GM23338 (cell line): Measurements from ENCODE around the gene ETV6. TPM values are rescaled to one million over a fixed set of nuclear protein-coding genes. Genes with fewer than 3 reads are reported as not detected.
A peak's percentile ranks its signal among the peaks of the same experiment; 100 is the strongest.

Source experiments
- ATAC-seq: fragments of 200-7000 bp; cut with Tn5 transposase; 3 replicates; pipeline ENCODE4 v1.9.1; 2020
- DNase-seq: peaks from one replicate; pipeline ENCODE4 v3.0.0-alpha.2; 2015; ENCODE audit warnings: low spot score
- H2AFZ ChIP-seq: fragments of 200-600 bp; sonication (generic); 2 replicates; pipeline ENCODE4 v1.8.0; 2016; ENCODE audit warnings: antibody characterized with exemption, mild to moderate bottlenecking, moderate library complexity
- H3F3A ChIP-seq: fragments of 200-600 bp; sonication (generic); replicated peaks from 2 replicates; pipeline ENCODE4 v1.8.0; 2017; ENCODE audit warnings: antibody characterized with exemption, mixed run types, low read depth
- H3K27ac ChIP-seq: fragments of 200-600 bp; sonication (generic); 2 replicates; pipeline ENCODE4 v1.6.1; 2016; ENCODE audit warnings: low read depth
- H3K27me3 ChIP-seq: fragments of 200-600 bp; sonication (generic); 2 replicates; pipeline ENCODE4 v1.8.0; 2016; ENCODE audit warnings: mild to moderate bottlenecking, mixed run types, moderate library complexity; ENCODE audit not compliant: insufficient read depth
- H3K36me3 ChIP-seq: fragments of 200-600 bp; sonication (generic); 2 replicates; pipeline ENCODE4 v1.8.0; 2016; ENCODE audit warnings: mild to moderate bottlenecking; ENCODE audit not compliant: insufficient read depth
- H3K4me1 ChIP-seq: fragments of 200-600 bp; sonication (generic); 2 replicates; pipeline ENCODE4 v1.8.0; 2016; ENCODE audit warnings: mild to moderate bottlenecking, moderate library complexity; ENCODE audit not compliant: insufficient read depth
- H3K4me2 ChIP-seq: fragments of 200-600 bp; sonication (generic); 2 replicates; pipeline ENCODE4 v1.7.1; 2017; ENCODE audit warnings: mixed run types
- H3K4me3 ChIP-seq: fragments of 200-600 bp; sonication (generic); 2 replicates; pipeline ENCODE4 v1.6.1; 2016; ENCODE audit warnings: mixed run types
- H3K79me2 ChIP-seq: fragments of 200-600 bp; sonication (generic); replicated peaks from 2 replicates; pipeline ENCODE4 v1.8.0; 2017; ENCODE audit warnings: mild to moderate bottlenecking; ENCODE audit not compliant: insufficient read depth
- H3K9me2 ChIP-seq: fragments of 200-600 bp; sonication (generic); 2 replicates; pipeline ENCODE4 v1.8.0; 2017; ENCODE audit not compliant: insufficient read depth
- H4K20me1 ChIP-seq: fragments of 200-600 bp; sonication (generic); replicated peaks from 2 replicates; pipeline ENCODE4 v1.8.0; 2017; ENCODE audit warnings: mild to moderate bottlenecking; ENCODE audit not compliant: insufficient read depth
- H3K27ac Mint-ChIP-seq: 2 replicates; pipeline ENCODE4 v1.8.0; 2020; ENCODE audit warnings: inconsistent platforms, mild to moderate bottlenecking, moderate library complexity, mixed read lengths
- H3K27me3 Mint-ChIP-seq: 3 replicates; pipeline ENCODE4 v1.8.0; 2022; ENCODE audit warnings: low read depth, mild to moderate bottlenecking, moderate library complexity, mixed read lengths, inconsistent platforms; ENCODE audit not compliant: insufficient read depth, poor library complexity
- H3K36me3 Mint-ChIP-seq: 3 replicates; pipeline ENCODE4 v1.8.0; 2021; ENCODE audit warnings: low read depth, mild to moderate bottlenecking, inconsistent platforms, moderate library complexity, mixed read lengths
- H3K4me1 Mint-ChIP-seq: 3 replicates; pipeline ENCODE4 v1.8.0; 2020; ENCODE audit warnings: mild to moderate bottlenecking, inconsistent platforms, mixed read lengths
- H3K4me3 Mint-ChIP-seq: 3 replicates; pipeline ENCODE4 v1.8.0; 2021; ENCODE audit warnings: moderate library complexity, mild to moderate bottlenecking, inconsistent platforms, mixed read lengths
- H3K9me3 Mint-ChIP-seq: 3 replicates; pipeline ENCODE4 v1.8.0; 2020; ENCODE audit warnings: moderate library complexity, mild to moderate bottlenecking, inconsistent platforms, mixed read lengths
- CREB1 ChIP-seq: fragments of 250-450 bp; sonication (Bioruptor Pico); IDR thresholded peaks from 2 replicates; pipeline ENCODE4 v1.5.0; 2020; ENCODE audit warnings: low read depth, mild to moderate bottlenecking, moderate library complexity
- CTCF ChIP-seq, 2 experiments: fragments of 200-600 bp in 1 of 2; sonication (generic) in 1 of 2; conservative IDR thresholded peaks; 2 replicates each; pipeline versions ENCODE4 v1.5.1 to v1.6.1; 2016 to 2017; ENCODE audit warnings: antibody characterized with exemption in 2 of 2, low read depth in 2 of 2, mild to moderate bottlenecking in 2 of 2, moderate library complexity in 1 of 2
- EZH2 ChIP-seq: fragments of 200-600 bp; sonication (generic); IDR thresholded peaks from one replicate; pipeline ENCODE4 v1.8.0; 2017; ENCODE audit warnings: antibody characterized with exemption, mild to moderate bottlenecking, low read depth; ENCODE audit not compliant: unreplicated experiment
- EZH2phosphoT487 ChIP-seq: fragments of 200-600 bp; sonication (generic); IDR thresholded peaks from one replicate; pipeline ENCODE4 v1.8.1; 2018; ENCODE audit warnings: antibody characterized with exemption; ENCODE audit not compliant: unreplicated experiment
- NANOG ChIP-seq: IDR thresholded peaks from 2 replicates; pipeline ENCODE4 v1.6.1; 2016; ENCODE audit warnings: antibody characterized with exemption, borderline replicate concordance
- REST ChIP-seq: IDR thresholded peaks from one replicate; pipeline ENCODE4 v1.6.1; 2018; ENCODE audit warnings: antibody characterized with exemption; ENCODE audit not compliant: unreplicated experiment
- STAT1 ChIP-seq: IDR thresholded peaks from one replicate; pipeline ENCODE4 v1.6.1; 2016; ENCODE audit warnings: antibody characterized with exemption; ENCODE audit not compliant: unreplicated experiment
- ZNF114 ChIP-seq: fragments of 250-450 bp; sonication (Bioruptor Pico); IDR thresholded peaks from 2 replicates; pipeline ENCODE4 v1.5.0; 2020; ENCODE audit warnings: mild to moderate bottlenecking, moderate library complexity
- ZNF331 ChIP-seq: fragments of 250-450 bp; sonication (Bioruptor Pico); IDR thresholded peaks from 2 replicates; pipeline ENCODE4 v1.5.0; 2020; ENCODE audit warnings: low read depth, mild to moderate bottlenecking, moderate library complexity
- polyA plus RNA-seq: library from polyadenylated mRNA; unstranded; fragments of >200 nt; fragmentation: Nextera tagmentation; extraction: Ambion mirVana; gene quantifications from 2 replicates; pipeline ENCODE4 v1.2.1, GENCODE V29; 2016
- total RNA-seq: library from RNA; depleted of rRNA; stranded (reverse); fragments of >200 nt; shearing (Covaris generic); gene quantifications from 2 replicates; pipeline ENCODE4 v1.2.3, GENCODE V29; 2014

ETV6 gene
- total and polyA plus RNA-seq, 2 experiments from 2014 or later, result 7.5 to 15.1 TPM

GRCh38 chr12:11923067-11923466 is 273.6 kb downstream of the ETV6 start (continued):
- TF ChIP-seq STAT1, result no peak
- TF ChIP-seq ZNF114 (CRISPR knock-in tag), result no peak
- no peak for TF ChIP-seq ZNF331 (CRISPR knock-in tag)

- H3K27me3 ChIP-seq, result no peaks in the 10 kb centered on the region
- H3K27ac ChIP-seq, result no peak overlapping the region
- no peak; the same call in 2 of the 3 replicates for ATAC-seq
- no peak overlapping the region for H3K4me2 ChIP-seq
- peak; percentile 11 for DNase-seq
- no peak overlapping the region for H3K4me3 Mint-ChIP-seq
- no peaks in the 10 kb centered on the region for H4K20me1 ChIP-seq
- H2AFZ ChIP-seq, result peak overlapping the region; percentile 78
- H3K4me1 ChIP-seq, result no peaks in the 10 kb centered on the region
- no peaks in the 10 kb centered on the region for H3K9me3 Mint-ChIP-seq
- H3F3A ChIP-seq, result no peaks in the 10 kb centered on the region
- H3K4me1 Mint-ChIP-seq, result no peaks in the 10 kb centered on the region; the same call in 2 of the 3 replicates
- no peaks in the 10 kb centered on the region for H3K36me3 ChIP-seq
- no peaks in the 10 kb centered on the region for H3K36me3 Mint-ChIP-seq
- no peaks in the 10 kb centered on the region for H3K27me3 Mint-ChIP-seq
- H3K4me3 ChIP-seq, result no peak overlapping the region
- H3K27ac Mint-ChIP-seq, result no peak overlapping the region
- H3K79me2 ChIP-seq, result no peaks in the 10 kb centered on the region
- TF ChIP-seq EZH2, result no peak
- H3K9me2 ChIP-seq, result 0 out of 2 replicates have a peak, but pooled peaks cover 2% of the 10 kb centered on the region
These were observed 277.9 kb downstream of the ETV6 start for GRCh38 chr12:11927286-11927935.

- no peaks in the 10 kb centered on the region for H3K36me3 Mint-ChIP-seq
- H3K9me2 ChIP-seq, result 0 out of 2 replicates have a peak, but pooled peaks cover 3% of the 10 kb centered on the region
- ATAC-seq, result no peak
- no peaks in the 10 kb centered on the region for H3K27me3 ChIP-seq
- no peak overlapping the region for H2AFZ ChIP-seq
- TF ChIP-seq ZNF331 (CRISPR knock-in tag) (no peak), CTCF (conservative IDR thresholded peaks at IDR 0.05; ENCODE audit: low read depth in 2 of 2) (no peak)
- DNase-seq, result no peak
- H3K79me2 ChIP-seq, result no peaks in the 10 kb centered on the region
- no peaks in the 10 kb centered on the region for H3K4me1 ChIP-seq
- no peak overlapping the region for H3K27ac ChIP-seq
- H3K4me1 Mint-ChIP-seq, result no peaks in the 10 kb centered on the region; the same call in 2 of the 3 replicates
- no peak overlapping the region for H3K4me3 ChIP-seq
- no peaks in the 10 kb centered on the region for H3K27me3 Mint-ChIP-seq
- no peaks in the 10 kb centered on the region; the same call in 2 of the 3 replicates for H3K9me3 Mint-ChIP-seq
- H3K36me3 ChIP-seq, result no peaks in the 10 kb centered on the region
- no peak overlapping the region for H3K4me2 ChIP-seq
- no peak overlapping the region for H3K4me3 Mint-ChIP-seq
- H3K27ac Mint-ChIP-seq, result no peak overlapping the region
- no peaks in the 10 kb centered on the region for H4K20me1 ChIP-seq
- no peaks in the 10 kb centered on the region for H3F3A ChIP-seq
These were observed 280.2 kb downstream of the ETV6 start for GRCh38 chr12:11929714-11930113.

- H3K79me2 ChIP-seq, result no peaks in the 10 kb centered on the region
- H3K4me1 ChIP-seq, result no peaks in the 10 kb centered on the region
- no peak for DNase-seq
- peaks cover 5% of the 10 kb centered on the region; the same call in 2 of the 3 replicates for H3K9me3 Mint-ChIP-seq
- H3K4me2 ChIP-seq, result no peak overlapping the region
- H3K27me3 Mint-ChIP-seq, result peaks cover 2% of the 10 kb centered on the region
- no peaks in the 10 kb centered on the region for H4K20me1 ChIP-seq
- no peaks in the 10 kb centered on the region for H3K27me3 ChIP-seq
- TF ChIP-seq CREB1 (CRISPR knock-in tag), result no peak
- TF ChIP-seq ZNF114 (CRISPR knock-in tag), result no peak
- TF ChIP-seq EZH2phosphoT487, result no peak
- no peak for TF ChIP-seq REST
- no peak for TF ChIP-seq EZH2
- TF ChIP-seq NANOG, result no peak
- TF ChIP-seq ZNF331 (CRISPR knock-in tag), result no peak
- no peak for TF ChIP-seq CTCF (conservative IDR thresholded peaks at IDR 0.05; ENCODE audit: low read depth in 2 of 2)
- H3K4me3 ChIP-seq, result no peak overlapping the region
- H3K4me3 Mint-ChIP-seq, result no peak overlapping the region
- no peak overlapping the region for H3K27ac Mint-ChIP-seq
- H3K27ac ChIP-seq, result no peak overlapping the region
- H3K36me3 Mint-ChIP-seq, result no peaks in the 10 kb centered on the region
- no peaks in the 10 kb centered on the region for H3K9me2 ChIP-seq
- ATAC-seq, result no peak
- no peaks in the 10 kb centered on the region for H3K4me1 Mint-ChIP-seq
- no peaks in the 10 kb centered on the region for H3F3A ChIP-seq
- no peak overlapping the region for H2AFZ ChIP-seq
- no peaks in the 10 kb centered on the region for H3K36me3 ChIP-seq
These were observed 289.7 kb downstream of the ETV6 start for GRCh38 chr12:11939223-11939622.
